Stomach (tissue), 4 donors: Measurements from ENCODE around the gene NPPC.

Source experiments
- EP300 ChIP-seq: sonication (generic); formaldehyde crosslinking; IDR thresholded peaks from one replicate; pipeline ENCODE4 v1.6.1; 2017; ENCODE audit warnings: antibody characterized with exemption
- POLR2A ChIP-seq, 4 donors: fragments of 450-650 bp; IDR thresholded peaks; one replicate each; pipeline ENCODE4 v1.6.1; 2016; ENCODE audit warnings: antibody characterized with exemption in 4 of 4, control low read depth in 2 of 4, mild to moderate bottlenecking in 1 of 4, moderate library complexity in 1 of 4
- POLR2AphosphoS5 ChIP-seq, 3 donors: sonication (generic); formaldehyde crosslinking; IDR thresholded peaks; one replicate each; pipeline ENCODE4 v1.6.1; 2016; ENCODE audit warnings: antibody characterized with exemption in 3 of 3
- TF ChIP-seq, protein P1 (sequence below), 7 experiments: fragments of 450-650 bp in 4 of 7; fragments of 200-600 bp in 3 of 7; sonication (generic) in 3 of 7; IDR thresholded peaks; one replicate each; pipeline ENCODE4 v1.5.1; 2016 to 2019; ENCODE audit warnings: antibody characterized with exemption in 7 of 7, control low read depth in 2 of 7, mild to moderate bottlenecking in 1 of 7

- TF ChIP-seq, protein P1, sequence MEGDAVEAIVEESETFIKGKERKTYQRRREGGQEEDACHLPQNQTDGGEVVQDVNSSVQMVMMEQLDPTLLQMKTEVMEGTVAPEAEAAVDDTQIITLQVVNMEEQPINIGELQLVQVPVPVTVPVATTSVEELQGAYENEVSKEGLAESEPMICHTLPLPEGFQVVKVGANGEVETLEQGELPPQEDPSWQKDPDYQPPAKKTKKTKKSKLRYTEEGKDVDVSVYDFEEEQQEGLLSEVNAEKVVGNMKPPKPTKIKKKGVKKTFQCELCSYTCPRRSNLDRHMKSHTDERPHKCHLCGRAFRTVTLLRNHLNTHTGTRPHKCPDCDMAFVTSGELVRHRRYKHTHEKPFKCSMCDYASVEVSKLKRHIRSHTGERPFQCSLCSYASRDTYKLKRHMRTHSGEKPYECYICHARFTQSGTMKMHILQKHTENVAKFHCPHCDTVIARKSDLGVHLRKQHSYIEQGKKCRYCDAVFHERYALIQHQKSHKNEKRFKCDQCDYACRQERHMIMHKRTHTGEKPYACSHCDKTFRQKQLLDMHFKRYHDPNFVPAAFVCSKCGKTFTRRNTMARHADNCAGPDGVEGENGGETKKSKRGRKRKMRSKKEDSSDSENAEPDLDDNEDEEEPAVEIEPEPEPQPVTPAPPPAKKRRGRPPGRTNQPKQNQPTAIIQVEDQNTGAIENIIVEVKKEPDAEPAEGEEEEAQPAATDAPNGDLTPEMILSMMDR (IDR thresholded peaks at IDR 0.05) = no peak
- no peak for TF ChIP-seq POLR2A (IDR thresholded peaks at IDR 0.05)
- TF ChIP-seq EP300 = no peak
- TF ChIP-seq POLR2AphosphoS5 (IDR thresholded peaks at IDR 0.05) = no peak
These were observed 18.4 kb downstream of the NPPC start for GRCh38 chr2:231907765-231908164.
